HEK293 (cell line): Measurements from ENCODE around the gene ATP5F1D.

Source experiments
- CTCF ChIP-seq: fragments of 450-650 bp; formaldehyde crosslinking; IDR thresholded peaks from 2 replicates; pipeline ENCODE4 v1.5.1; 2016; ENCODE audit warnings: missing biosample characterization, missing genetic modification characterization
- ZNF10 ChIP-seq: fragments of 450-650 bp; formaldehyde crosslinking; IDR thresholded peaks from 2 replicates; pipeline ENCODE4 v1.5.1; 2017; ENCODE audit warnings: missing biosample characterization, missing genetic modification characterization
- ZNF549 ChIP-seq: fragments of 450-650 bp; IDR thresholded peaks from 2 replicates; pipeline ENCODE4 v1.5.1; 2018; ENCODE audit warnings: missing biosample characterization, missing genetic modification characterization, mild to moderate bottlenecking, inconsistent platforms, moderate library complexity
- ZNF561 ChIP-seq: fragments of 450-650 bp; IDR thresholded peaks from 2 replicates; pipeline ENCODE4 v1.5.1; 2018; ENCODE audit warnings: missing biosample characterization, missing genetic modification characterization, borderline replicate concordance
- ZNF629 ChIP-seq: fragments of 450-650 bp; formaldehyde crosslinking; IDR thresholded peaks from 2 replicates; pipeline ENCODE4 v1.5.1; 2017; ENCODE audit warnings: missing biosample characterization, missing genetic modification characterization
- ZNF660 ChIP-seq: fragments of 450-650 bp; IDR thresholded peaks from 2 replicates; pipeline ENCODE4 v1.5.1; 2018; ENCODE audit warnings: missing biosample characterization, mild to moderate bottlenecking, missing genetic modification characterization
- ZNF670 ChIP-seq: fragments of 450-650 bp; formaldehyde crosslinking; IDR thresholded peaks from 2 replicates; pipeline ENCODE4 v1.5.1; 2016; ENCODE audit warnings: missing biosample characterization, missing genetic modification characterization, low read depth
- ZNF76 ChIP-seq: fragments of 450-650 bp; formaldehyde crosslinking; IDR thresholded peaks from 2 replicates; pipeline ENCODE4; 2016; ENCODE audit warnings: low read depth, missing biosample characterization, missing genetic modification characterization, borderline replicate concordance
- ZSCAN18 ChIP-seq: fragments of 450-650 bp; formaldehyde crosslinking; IDR thresholded peaks from 2 replicates; pipeline ENCODE4 v1.5.1; 2016; ENCODE audit warnings: missing biosample characterization, missing genetic modification characterization

DNA sequence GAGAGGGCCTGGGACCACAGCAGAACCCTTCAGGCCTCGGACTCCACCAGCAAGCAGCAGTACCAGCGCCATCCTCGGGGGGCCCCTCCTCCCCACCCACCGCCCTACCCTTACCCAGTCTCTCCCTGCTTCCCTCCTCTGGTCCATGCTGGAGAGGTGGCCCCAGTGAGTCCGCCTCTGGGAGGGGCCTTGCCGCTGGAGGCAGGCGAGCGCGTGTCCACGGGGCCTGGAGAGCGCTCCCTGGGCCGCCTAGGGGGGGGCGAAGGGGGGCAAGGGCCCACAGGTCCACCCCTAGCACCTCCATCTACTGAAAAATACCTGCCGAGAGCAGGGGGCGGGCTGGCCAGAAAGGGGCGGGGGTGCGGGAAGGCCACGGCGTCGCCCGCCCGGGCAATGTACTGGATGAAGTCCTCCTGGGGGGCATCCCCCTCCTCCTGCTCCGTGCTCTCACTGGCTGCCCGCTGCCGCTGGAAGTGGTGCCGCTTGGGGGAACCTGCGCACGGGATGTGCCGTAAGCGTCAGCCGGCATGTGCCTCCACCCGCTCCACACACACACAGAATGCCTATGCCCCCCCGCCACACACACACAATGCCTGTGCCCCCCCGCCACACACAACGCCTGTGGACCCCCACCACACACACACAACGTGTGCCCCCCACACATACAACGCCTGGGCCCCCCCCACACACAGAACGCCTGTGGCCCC is 10.6 kb upstream of the ATP5F1D start:
- TF ChIP-seq ZNF549 (tag by site-specific recombination) = no peak
- no peak for TF ChIP-seq CTCF
- no peak for TF ChIP-seq ZSCAN18 (tag by site-specific recombination)
- TF ChIP-seq ZNF10 (tag by site-specific recombination) = no peak
- no peak for TF ChIP-seq ZNF670
- TF ChIP-seq ZNF561 = no peak
- TF ChIP-seq ZNF629 (tag by site-specific recombination) = no peak
- TF ChIP-seq ZNF76 (tag by site-specific recombination) = no peak
- no peak for TF ChIP-seq ZNF660 (tag by site-specific recombination)
